DOHH2 (cell line): ENCODE results near the gene PLXNA2.

Source experiments
- H3F3A ChIP-seq: fragments of 200-600 bp; sonication (generic), shearing (Covaris generic); 2 replicates; pipeline ENCODE4 v1.6.0; 2016; ENCODE audit warnings: antibody characterized with exemption, mild to moderate bottlenecking; ENCODE audit not compliant: control insufficient read depth, insufficient read depth
- H3K27ac ChIP-seq: fragments of 200-600 bp; sonication (generic); 2 replicates; pipeline ENCODE4 v1.5.1; 2014; ENCODE audit warnings: low read depth, mild to moderate bottlenecking, low read length, moderate library complexity
- H3K27me3 ChIP-seq: fragments of 200-600 bp; sonication (generic); 2 replicates; pipeline ENCODE4 v1.6.1; 2014; ENCODE audit warnings: mild to moderate bottlenecking, low read length, mixed read lengths; ENCODE audit not compliant: control insufficient read depth
- H3K36me3 ChIP-seq: fragments of 200-600 bp; sonication (generic); 2 replicates; pipeline ENCODE4 v1.6.1; 2014; ENCODE audit warnings: mild to moderate bottlenecking, low read length, moderate library complexity, mixed read lengths; ENCODE audit not compliant: control insufficient read depth
- H3K4me1 ChIP-seq: fragments of 200-600 bp; sonication (generic); 2 replicates; pipeline ENCODE4 v1.6.1; 2014; ENCODE audit warnings: mild to moderate bottlenecking, low read length, mixed read lengths; ENCODE audit not compliant: control insufficient read depth
- H3K4me2 ChIP-seq: fragments of 200-600 bp; sonication (generic); 2 replicates; pipeline ENCODE4 v1.6.0; 2014; ENCODE audit warnings: mild to moderate bottlenecking, low read length, moderate library complexity
- H3K4me3 ChIP-seq: fragments of 200-600 bp; sonication (generic); 2 replicates; pipeline ENCODE4 v1.5.1; 2014; ENCODE audit warnings: mild to moderate bottlenecking, low read length, mixed read lengths
- H3K79me2 ChIP-seq: fragments of 200-600 bp; sonication (generic); 2 replicates; pipeline ENCODE4 v1.6.1; 2014; ENCODE audit warnings: mild to moderate bottlenecking, low read length, mixed read lengths; ENCODE audit not compliant: control insufficient read depth
- H3K9me2 ChIP-seq: fragments of 200-600 bp; sonication (generic); replicated peaks from 2 replicates; pipeline ENCODE4 v1.6.1; 2014; ENCODE audit warnings: mild to moderate bottlenecking, low read length, mixed read lengths; ENCODE audit not compliant: control insufficient read depth
- H3K9me3 ChIP-seq: fragments of 200-600 bp; sonication (generic); 2 replicates; pipeline ENCODE4 v1.6.1; 2014; ENCODE audit warnings: antibody characterized with exemption, low read length, mixed read lengths; ENCODE audit not compliant: control insufficient read depth, insufficient read depth
- H4K20me1 ChIP-seq: fragments of 200-600 bp; sonication (generic); 2 replicates; pipeline ENCODE4 v1.6.0; 2014; ENCODE audit warnings: low read depth, mild to moderate bottlenecking, antibody characterized with exemption, low read length, moderate library complexity; ENCODE audit not compliant: control insufficient read depth, insufficient read depth
- EZH2phosphoT487 ChIP-seq: fragments of 200-600 bp; sonication (generic); IDR thresholded peaks from 2 replicates; pipeline ENCODE4 v1.6.1; 2017; ENCODE audit warnings: borderline replicate concordance, mild to moderate bottlenecking, antibody characterized with exemption, low read length, moderate library complexity, mixed read lengths
- TF ChIP-seq, protein P1 (sequence below): fragments of 200-600 bp; sonication (generic); IDR thresholded peaks from one replicate; pipeline ENCODE4 v1.5.1; 2014; ENCODE audit warnings: antibody characterized with exemption, mild to moderate bottlenecking, low read depth, low read length; ENCODE audit not compliant: poor library complexity, severe bottlenecking

PLXNA2 gene

DNA sequence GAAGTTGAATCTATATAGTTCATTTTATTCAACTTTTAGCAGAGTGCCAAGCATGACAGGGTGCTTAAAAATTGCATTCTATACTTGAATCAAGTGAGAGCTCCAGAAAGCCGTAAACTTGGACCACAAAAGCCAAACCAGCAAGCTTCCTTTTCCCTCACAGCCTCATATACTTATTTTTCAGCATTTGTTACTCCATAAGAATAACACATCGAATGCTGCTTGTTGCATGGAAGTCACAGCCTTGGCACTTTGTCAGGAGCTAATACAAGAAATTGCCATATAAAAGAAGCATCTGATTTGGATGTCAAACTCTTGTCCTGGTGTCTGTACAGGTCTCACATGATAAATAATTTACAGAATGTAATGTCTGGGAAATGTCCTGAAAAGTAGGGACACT lies 87.4 kb downstream of the PLXNA2 start:
- no peaks in the 10 kb centered on the region for H3K27me3 ChIP-seq
- H3K4me1 ChIP-seq, result no peaks in the 10 kb centered on the region
- H3F3A ChIP-seq, result no peaks in the 10 kb centered on the region
- H3K9me2 ChIP-seq, result no peaks in the 10 kb centered on the region
- no peak overlapping the region for H3K4me2 ChIP-seq
- no peak overlapping the region for H3K27ac ChIP-seq
- no peak overlapping the region for H3K4me3 ChIP-seq
- H3K9me3 ChIP-seq, result no peaks in the 10 kb centered on the region
- no peaks in the 10 kb centered on the region for H3K79me2 ChIP-seq
- no peaks in the 10 kb centered on the region for H4K20me1 ChIP-seq
- TF ChIP-seq EZH2phosphoT487, result no peak
- TF ChIP-seq, protein P1, sequence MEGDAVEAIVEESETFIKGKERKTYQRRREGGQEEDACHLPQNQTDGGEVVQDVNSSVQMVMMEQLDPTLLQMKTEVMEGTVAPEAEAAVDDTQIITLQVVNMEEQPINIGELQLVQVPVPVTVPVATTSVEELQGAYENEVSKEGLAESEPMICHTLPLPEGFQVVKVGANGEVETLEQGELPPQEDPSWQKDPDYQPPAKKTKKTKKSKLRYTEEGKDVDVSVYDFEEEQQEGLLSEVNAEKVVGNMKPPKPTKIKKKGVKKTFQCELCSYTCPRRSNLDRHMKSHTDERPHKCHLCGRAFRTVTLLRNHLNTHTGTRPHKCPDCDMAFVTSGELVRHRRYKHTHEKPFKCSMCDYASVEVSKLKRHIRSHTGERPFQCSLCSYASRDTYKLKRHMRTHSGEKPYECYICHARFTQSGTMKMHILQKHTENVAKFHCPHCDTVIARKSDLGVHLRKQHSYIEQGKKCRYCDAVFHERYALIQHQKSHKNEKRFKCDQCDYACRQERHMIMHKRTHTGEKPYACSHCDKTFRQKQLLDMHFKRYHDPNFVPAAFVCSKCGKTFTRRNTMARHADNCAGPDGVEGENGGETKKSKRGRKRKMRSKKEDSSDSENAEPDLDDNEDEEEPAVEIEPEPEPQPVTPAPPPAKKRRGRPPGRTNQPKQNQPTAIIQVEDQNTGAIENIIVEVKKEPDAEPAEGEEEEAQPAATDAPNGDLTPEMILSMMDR, result no peak
- H3K36me3 ChIP-seq, result no peaks in the 10 kb centered on the region

DNA sequence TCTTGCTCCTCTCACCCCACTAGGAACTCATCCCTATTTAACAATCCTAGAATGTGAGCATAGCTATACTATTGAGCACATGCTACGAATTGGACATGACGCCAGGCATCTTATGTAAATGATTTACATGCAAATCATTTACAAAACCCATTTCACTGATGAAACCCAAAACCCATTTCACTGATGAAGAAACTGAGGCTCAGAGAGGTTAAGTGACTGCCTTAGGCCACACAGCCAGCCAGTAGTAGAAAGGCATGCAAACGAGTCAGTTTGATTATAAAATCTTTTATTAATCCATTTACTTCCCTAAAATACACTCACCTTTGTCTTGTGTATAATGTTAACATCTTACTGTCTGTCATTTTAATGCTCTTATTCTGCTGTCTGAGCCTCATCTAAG lies 87.9 kb downstream of the PLXNA2 start:
- Histone ChIP-seq H3K36me3 (no peaks in the 10 kb centered on the region), H3K4me1 (no peaks in the 10 kb centered on the region), H3K4me3 (no peak overlapping the region), H3K79me2 (no peaks in the 10 kb centered on the region), H3K9me2 (no peaks in the 10 kb centered on the region), H3K9me3 (no peaks in the 10 kb centered on the region), H3F3A (no peaks in the 10 kb centered on the region), H3K27ac (no peak overlapping the region), H3K4me2 (no peak overlapping the region), H4K20me1 (no peaks in the 10 kb centered on the region), H3K27me3 (no peaks in the 10 kb centered on the region)
- TF ChIP-seq, protein P1, result no peak
- no peak for TF ChIP-seq EZH2phosphoT487

DNA sequence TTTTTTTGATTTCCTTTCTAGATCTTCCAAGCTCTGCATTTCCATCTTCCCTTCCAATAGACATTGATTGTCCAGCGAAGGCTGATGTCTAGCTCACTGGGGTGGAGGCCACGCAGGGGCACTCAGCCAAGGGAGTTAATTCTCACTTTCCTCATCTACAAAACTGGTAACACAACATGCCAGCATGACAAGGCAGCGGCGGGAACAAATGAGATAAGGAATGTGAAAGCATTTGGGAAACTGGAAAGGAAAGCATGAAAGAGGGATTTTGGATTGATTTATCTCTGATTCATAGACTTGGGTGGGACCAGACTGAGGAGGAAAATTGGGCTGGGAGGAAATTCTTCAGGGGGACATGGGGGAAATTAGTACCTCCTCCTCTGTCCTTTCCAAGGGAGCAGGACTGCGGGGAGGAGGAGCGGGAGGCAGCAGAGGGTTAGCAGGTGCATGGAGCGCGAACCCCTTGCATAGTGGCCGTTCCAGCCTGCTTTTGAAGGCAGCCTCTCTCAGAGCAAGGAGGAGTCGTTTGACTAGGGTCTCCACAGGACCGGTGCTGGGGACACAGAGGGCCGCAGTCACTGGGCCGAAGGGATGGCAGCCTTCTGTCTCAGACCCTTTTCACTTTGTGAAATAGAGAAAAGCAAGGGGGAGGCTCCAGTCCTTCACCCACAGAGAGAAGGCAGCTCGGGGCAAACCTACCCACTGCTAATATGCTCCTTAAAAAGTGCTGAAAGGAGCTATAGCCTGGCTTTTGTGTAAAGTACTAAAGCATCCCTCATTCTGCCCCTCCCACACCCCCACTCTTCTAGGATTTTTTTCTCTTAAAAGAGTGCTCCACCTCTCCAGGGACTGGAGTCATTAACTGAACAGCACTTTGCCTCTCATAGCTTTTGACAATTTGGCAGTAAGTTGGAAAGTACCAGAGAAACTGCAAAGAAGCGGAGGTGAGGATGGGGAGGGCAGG lies 89.2 kb downstream of the PLXNA2 start:
- H3K4me1 ChIP-seq, result no peaks in the 10 kb centered on the region
- no peaks in the 10 kb centered on the region for H4K20me1 ChIP-seq
- TF ChIP-seq EZH2phosphoT487, result no peak
- TF ChIP-seq, protein P1, result no peak
- H3K27ac ChIP-seq, result no peak overlapping the region
- no peak overlapping the region for H3K4me3 ChIP-seq
- H3K9me2 ChIP-seq, result no peaks in the 10 kb centered on the region
- H3K27me3 ChIP-seq, result no peaks in the 10 kb centered on the region
- no peaks in the 10 kb centered on the region for H3K36me3 ChIP-seq
- no peak overlapping the region for H3K4me2 ChIP-seq
- no peaks in the 10 kb centered on the region for H3K79me2 ChIP-seq
- H3F3A ChIP-seq, result no peaks in the 10 kb centered on the region
- H3K9me3 ChIP-seq, result no peaks in the 10 kb centered on the region
